B cell (primary cell): ENCODE data around the gene RBM6.

ENCODE experiments used
- CTCF ChIP-seq: fragments of 200-600 bp; IDR thresholded peaks from one replicate; pipeline ENCODE4 v1.8.0; 2022; ENCODE audit warnings: antibody characterized with exemption, mild to moderate bottlenecking
- EZH2 ChIP-seq: IDR thresholded peaks from 2 replicates; pipeline ENCODE4 v1.6.1; 2012; ENCODE audit warnings: borderline replicate concordance, low read depth, mild to moderate bottlenecking, moderate library complexity, low read length; ENCODE audit not compliant: insufficient read depth, poor library complexity, severe bottlenecking

GRCh38 chr3:49911124-49911420 is 28.9 kb upstream of the RBM6 start:
- TF ChIP-seq CTCF (no peak), EZH2 (no peak)
